ENCODE results near the gene JAML. TPM values are rescaled to one million over a fixed set of nuclear protein-coding genes. Genes with fewer than 3 reads are reported as not detected.
A peak's percentile ranks its signal among the peaks of the same experiment; 100 is the strongest.

The JAML gene
- total and polyA plus RNA-seq, 2 of the 8 experiments (the other 6 are each of a cell fraction or from before 2014, with no cell fraction given): 0.12 to 0.58 TPM

DNA sequence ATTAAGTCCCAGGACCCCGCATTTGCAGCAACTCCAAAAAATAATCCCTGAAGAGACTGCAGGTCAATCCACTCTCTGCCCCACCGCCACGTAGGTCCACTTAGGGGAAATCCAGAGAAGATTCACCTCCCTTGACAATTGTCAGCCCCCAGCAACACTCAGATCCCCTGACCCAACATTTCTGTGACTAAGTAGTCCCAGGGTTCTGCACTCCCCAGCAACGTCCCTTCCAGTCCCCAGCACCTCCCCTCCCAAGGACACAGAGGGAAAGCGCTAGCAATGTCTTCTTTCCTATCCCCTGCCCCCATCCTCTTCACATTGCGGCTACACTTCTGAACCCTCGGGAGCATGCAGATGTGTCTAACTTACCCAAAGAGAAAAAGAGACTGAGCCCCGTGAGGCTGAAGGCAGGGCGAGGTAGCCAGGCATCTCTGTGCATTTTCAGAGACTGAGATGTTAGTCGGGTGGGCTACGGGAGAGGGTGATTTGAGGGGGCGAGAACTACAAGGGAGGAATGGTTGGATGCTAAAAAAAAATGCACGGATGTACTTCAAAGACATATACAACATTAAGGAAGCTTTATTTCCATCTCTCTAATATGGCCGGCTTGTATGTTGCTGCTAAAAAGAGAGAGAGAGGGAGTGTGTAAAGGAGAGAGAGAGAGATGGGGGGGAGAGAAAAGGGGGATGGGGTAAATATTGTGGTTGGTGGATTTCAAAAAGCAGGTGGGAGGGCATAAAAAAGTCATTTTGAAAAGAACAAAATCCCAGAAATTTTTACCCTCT lies 48.6 kb downstream of the JAML start, which contains the start of gene SCN2B:
SCN2B (minus strand) TSS at position 647 of the 785 bp plus-strand sequence; CDS start at position 439, 208 bp downstream.
- Histone ChIP-seq H3K56ac (replicated peaks; ENCODE audit: insufficient read length, low read depth, low read length) (no peak within 1 kb of the TSS), H3K4ac (replicated peaks; ENCODE audit: insufficient read length, low read depth, low read length) (peak within 1 kb of the TSS; percentile 14), H3K27ac (ENCODE audit: low read depth, low read length) (no peak within 1 kb of the TSS), H2BK5ac (ENCODE audit: low read depth, low read length) (peak within 1 kb of the TSS; percentile 60; the same call in 1 of the 2 replicates), H4K91ac (replicated peaks; ENCODE audit: insufficient read length, low read length) (peak within 1 kb of the TSS; percentile 49), H3K79me2 (ENCODE audit: control insufficient read depth in 1 of 2, insufficient read depth in 2 of 2, low read length in 2 of 2) (no peaks in the 10 kb centered on the region), H2AK5ac (ENCODE audit: low read depth, low read length) (peak within 1 kb of the TSS; percentile 65; the same call in 1 of the 2 replicates), H2BK12ac (ENCODE audit: low read depth, low read length) (peak within 1 kb of the TSS; percentile 86; the same call in 1 of the 2 replicates), H2BK15ac (ENCODE audit: low read length) (peak within 1 kb of the TSS; percentile 90), H2BK20ac (ENCODE audit: low read length) (0 out of 2 replicates have a peak within 1 kb of the TSS, but pooled peaks have one; percentile 23), H3K79me1 (ENCODE audit: low read depth, low read length) (no peaks in the 10 kb centered on the region), H4K20me1 (replicated peaks in 1 of 2; ENCODE audit: control insufficient read depth in 1 of 2, insufficient read depth in 2 of 2, low read length in 2 of 2) (no peaks in the 10 kb centered on the region), H3K36me3 (ENCODE audit: control insufficient read depth in 2 of 4, insufficient read depth in 4 of 4, low read length in 3 of 4) (no peaks in the 10 kb centered on the region), H3K4me2 (ENCODE audit: insufficient read depth in 1 of 2, low read depth in 2 of 2, low read length in 2 of 2) (peak within 1 kb of the TSS; percentile 76 to 94), H2BK120ac (replicated peaks; ENCODE audit: low read depth, low read length) (no peak within 1 kb of the TSS), H3K27me3 (replicated peaks in 1 of 4; ENCODE audit: control insufficient read depth in 3 of 4, extremely low read depth in 1 of 4, insufficient read depth in 3 of 4, low read length in 3 of 4) (peaks cover 3 to 45% (median 40%) of the 10 kb centered on the region in 4 experiments), H3K9me3 (ENCODE audit: insufficient read depth in 2 of 2, low read depth in 1 of 2, low read length in 1 of 2) (no peaks in the 10 kb centered on the region), H4K5ac (ENCODE audit: insufficient read length, low read depth, low read length) (no peak within 1 kb of the TSS), H3K4me3 (ENCODE audit: extremely low read depth in 1 of 4, insufficient read depth in 2 of 4, low read depth in 3 of 4, low read length in 4 of 4) (peak within 1 kb of the TSS; percentile 64 to 74 (median 72)), H3K14ac (ENCODE audit: insufficient read length) (no peak within 1 kb of the TSS), H3K4me1 (replicated peaks in 1 of 4; ENCODE audit: control insufficient read depth in 3 of 4, insufficient read depth in 4 of 4, low read length in 3 of 4) (peaks cover 7 to 31% (median 20%) of the 10 kb centered on the region in 4 experiments), H4K8ac (ENCODE audit: extremely low read depth, insufficient read depth, low read length) (0 out of 2 replicates have a peak within 1 kb of the TSS, but pooled peaks have one; percentile 60), H3K18ac (ENCODE audit: extremely low read depth, low read length) (peak within 1 kb of the TSS; percentile 33; the same call in 1 of the 2 replicates), H3K23ac (ENCODE audit: insufficient read length) (no peak within 1 kb of the TSS), H3K9ac (replicated peaks in 1 of 4; ENCODE audit: extremely low read depth in 1 of 4, low read depth in 3 of 4, low read length in 3 of 4) (no peak within 1 kb of the TSS), H2AFZ (ENCODE audit: low read length) (peak within 1 kb of the TSS; percentile 73), H3K23me2 (ENCODE audit: low read depth, low read length) (peaks cover 11% of the 10 kb centered on the region)
- FAIRE-seq (no peak), DNase-seq (ENCODE audit: low read depth in 1 of 2, low spot score in 2 of 2) (peak in 1 of 2 experiments; percentile 64)
- CTCF ChIA-PET (ENCODE audit: partially characterized antibody): interaction anchor here (0.6 to 2.3 kb wide), 4 partner anchors 20 to 213 kb away, joined by 4 to 15 read pairs (median 4); no protein-coding TSS in a partner anchor
- WGBS, 2 experiments (ENCODE audit: extremely low coverage in 1 of 2, insufficient coverage in 1 of 2, insufficient read length in 1 of 2, insufficient replicate concordance in 2 of 2, low coverage in 1 of 2, low lambda C conversion rate in 2 of 2, missing lambda C conversion rate in 1 of 2): 8% methylated on average over 14 of the region's 14 CpGs; no CpG with 5 or more reads in 1 of the 2 experiments
- POLR2A ChIA-PET (ENCODE audit: partially characterized antibody): interaction anchor here (1.2 kb wide), 1 partner anchor 27 kb away, joined by 3 read pairs; no protein-coding TSS in a partner anchor
- 0 out of 2 replicates have a peak, but pooled peaks have one; percentile 17 for TF ChIP-seq EGR1 (IDR thresholded peaks at IDR 0.05; ENCODE audit: borderline replicate concordance, low read depth, low read length)
- peak; percentile 71 for TF ChIP-seq SAP30 (IDR thresholded peaks at IDR 0.05; ENCODE audit: insufficient read depth, insufficient replicate concordance, low read length)
- 0 out of 2 replicates have a peak, but pooled peaks have one; percentile 53 for TF ChIP-seq KDM1A (IDR thresholded peaks at IDR 0.05; ENCODE audit: borderline replicate concordance, low read length)

All from H1 (cell line).